ENCODE data around the gene SLTM. TPM values are rescaled to one million over a fixed set of nuclear protein-coding genes. Genes with fewer than 3 reads are reported as not detected.
"Not testable (repeated sequence)": the region's sequence is repeated elsewhere in the genome, so short reads cannot be mapped to it uniquely, and the experiment has no call there.

Gene SLTM
- polyA plus RNA-seq, 4 donors: 109 to 139 (median 131) TPM

DNA sequence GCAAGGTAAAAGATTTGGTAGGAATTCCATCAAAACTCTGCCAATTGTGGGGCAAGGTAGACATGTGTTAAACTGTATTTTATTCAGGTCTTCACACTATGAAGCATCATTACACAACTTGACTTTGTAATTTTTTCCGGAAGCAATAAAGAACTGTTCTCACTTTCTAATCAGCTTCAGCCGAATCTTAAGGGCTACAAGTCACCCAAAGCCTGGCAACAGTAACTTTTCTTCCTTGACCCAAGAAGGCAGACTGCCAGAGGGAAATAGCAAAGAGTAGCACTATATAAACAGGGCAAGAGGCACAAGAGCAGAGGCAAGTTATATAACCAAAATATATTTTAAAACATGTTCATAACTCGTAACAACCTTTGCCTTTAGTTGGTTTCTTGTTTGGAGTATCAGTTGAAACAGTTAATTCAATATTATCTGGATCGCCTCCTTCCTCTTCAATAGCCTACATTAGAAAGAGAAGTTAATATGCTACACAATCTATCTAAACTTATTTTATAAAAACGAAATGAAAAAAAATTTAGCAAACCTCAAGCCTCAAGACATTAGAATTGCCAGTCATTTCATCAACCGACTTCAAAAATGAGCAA is 1.4 kb downstream of the SLTM start:
- DNase-seq (ENCODE audit: low read depth in 4 of 4, low spot score in 3 of 4): no peak

DNA sequence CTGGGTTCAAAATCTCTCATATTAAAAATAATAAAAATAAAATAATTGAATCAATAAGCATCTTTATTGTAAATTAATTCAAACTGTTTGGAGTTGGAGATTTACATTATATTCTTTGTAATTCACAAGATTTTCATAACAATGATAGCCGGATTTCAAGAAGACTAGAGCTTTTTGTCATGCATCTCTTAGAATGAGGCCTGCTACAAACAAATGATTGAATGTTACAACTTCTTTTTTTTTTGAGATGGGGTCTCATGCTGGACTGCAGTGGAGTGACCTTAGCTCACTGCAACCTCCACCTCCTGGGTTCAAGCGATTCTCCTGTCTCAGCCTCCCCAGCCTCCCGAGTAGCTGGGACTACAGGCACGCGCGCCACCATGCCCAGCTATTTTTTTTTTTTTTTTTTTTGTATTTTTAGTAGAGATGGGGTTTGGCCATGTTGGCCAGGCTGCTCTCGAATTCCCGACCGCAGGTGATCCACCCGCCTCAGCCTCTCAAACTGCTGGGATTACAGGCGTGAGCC is 3.5 kb downstream of the SLTM start:
- DNase-seq (ENCODE audit: low read depth in 4 of 4, low spot score in 3 of 4): no peak

DNA sequence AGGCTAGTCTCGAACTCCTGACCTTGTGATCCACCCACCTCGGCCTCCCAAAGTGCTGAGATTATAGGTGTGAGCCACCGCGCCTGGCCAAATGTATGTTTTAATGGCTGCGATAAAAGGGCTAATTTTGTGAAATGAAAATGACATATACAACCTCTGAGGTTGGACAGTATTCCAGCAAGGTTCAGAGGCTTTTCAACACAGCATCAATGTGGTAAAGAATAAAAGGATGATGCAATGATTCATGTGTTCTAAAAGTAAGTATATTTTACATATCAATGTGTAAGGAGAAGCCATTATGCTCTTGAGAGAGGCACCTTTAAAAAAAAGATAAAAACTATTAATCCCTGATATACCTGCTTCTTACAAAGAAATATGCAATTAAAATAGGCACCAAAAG is 6.7 kb downstream of the SLTM start:
- DNase-seq (ENCODE audit: low read depth in 4 of 4, low spot score in 3 of 4): no peak

DNA sequence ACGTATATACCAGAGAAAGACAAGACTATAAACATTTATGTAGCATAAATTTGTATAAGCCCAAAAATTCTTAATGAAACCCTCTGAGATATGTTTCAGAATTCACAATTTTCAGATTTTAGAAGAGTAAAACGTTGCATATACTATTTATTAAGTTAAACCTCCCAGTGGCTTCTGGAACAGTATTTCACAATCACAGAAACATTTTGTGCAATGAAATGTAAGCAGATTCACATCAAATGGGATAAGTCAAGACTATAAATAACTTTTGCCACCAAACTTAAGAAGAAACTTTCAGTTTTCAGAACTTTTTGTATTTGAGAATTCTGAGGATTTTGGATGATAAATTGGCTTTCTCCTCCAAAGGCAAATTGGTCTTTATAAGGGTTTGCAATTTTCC is 9.2 kb downstream of the SLTM start:
- no peak for DNase-seq (ENCODE audit: low read depth in 4 of 4, low spot score in 3 of 4)

DNA sequence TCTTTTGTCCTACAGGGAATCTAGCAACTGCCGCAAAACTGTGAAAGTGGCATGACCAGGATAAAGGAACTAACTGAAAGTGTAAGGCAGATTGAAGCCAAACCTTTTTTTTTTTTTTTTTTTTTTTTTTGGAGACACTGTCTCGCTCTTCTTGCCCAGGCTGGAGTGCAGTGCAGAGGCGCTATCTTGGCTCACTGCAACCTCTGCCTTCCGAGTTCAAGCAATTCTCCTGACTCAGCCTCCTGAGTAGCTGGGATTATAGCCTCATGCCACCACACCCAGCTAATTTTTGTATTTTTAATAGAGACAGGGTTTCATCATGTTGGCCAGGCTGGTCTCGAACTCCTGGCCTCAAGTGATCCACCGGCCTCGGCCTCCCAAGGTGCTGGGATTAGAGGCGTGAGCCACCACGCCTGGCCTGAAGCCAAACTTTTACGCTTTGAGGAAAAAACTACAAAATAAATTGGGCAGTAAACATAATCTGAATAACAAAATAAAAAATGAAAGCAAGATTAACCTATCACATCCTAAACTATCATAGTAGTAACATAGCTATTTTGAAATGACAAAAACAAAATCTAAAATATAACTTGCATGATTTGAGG is 9.7 kb downstream of the SLTM start:
- no peak for DNase-seq (ENCODE audit: low read depth in 4 of 4, low spot score in 3 of 4)

DNA sequence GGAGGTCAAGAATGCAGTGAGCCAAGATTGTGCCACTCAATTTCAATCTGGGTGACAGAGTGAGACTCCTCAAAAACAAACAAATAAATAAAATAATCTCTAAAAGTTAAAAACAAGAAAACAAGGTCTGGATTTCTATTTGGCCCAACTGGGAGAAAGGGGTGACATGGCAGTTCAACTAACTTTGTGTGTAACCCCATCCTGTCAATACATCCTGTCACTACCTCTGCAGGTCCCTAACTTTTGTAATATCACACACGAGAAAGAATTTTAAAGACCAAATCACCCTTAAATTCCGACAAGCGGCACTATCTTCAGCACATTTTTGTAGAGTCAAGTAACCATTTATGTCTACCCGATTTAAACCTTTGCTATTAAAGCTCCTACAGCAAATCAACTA is 10.2 kb downstream of the SLTM start:
- no peak for DNase-seq (ENCODE audit: low read depth in 4 of 4, low spot score in 3 of 4)

DNA sequence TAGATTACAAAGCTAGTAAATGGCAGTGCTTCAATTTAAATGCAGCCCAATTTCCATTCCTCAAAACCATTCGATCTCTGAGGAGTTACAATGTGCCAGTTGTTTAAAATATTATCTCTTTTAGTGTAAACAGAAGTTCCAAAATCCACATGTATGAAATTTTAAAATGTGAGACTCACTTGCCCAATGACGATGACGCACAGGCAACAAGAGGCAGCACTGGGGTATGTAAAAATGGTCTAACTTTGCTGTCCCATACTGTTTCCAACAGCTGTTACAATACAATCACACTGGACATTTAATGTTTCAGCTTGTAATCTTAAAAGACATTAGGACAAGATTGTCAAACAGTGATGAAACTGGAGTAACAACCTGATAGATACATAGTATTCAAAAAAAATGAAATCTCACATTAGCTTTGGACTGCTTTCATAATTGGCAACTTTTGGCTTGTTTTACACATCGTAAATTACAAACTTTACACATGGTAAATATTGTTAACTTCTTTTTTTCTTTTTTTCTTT is 12.2 kb downstream of the SLTM start:
- DNase-seq (ENCODE audit: low read depth in 4 of 4, low spot score in 3 of 4): no peak

DNA sequence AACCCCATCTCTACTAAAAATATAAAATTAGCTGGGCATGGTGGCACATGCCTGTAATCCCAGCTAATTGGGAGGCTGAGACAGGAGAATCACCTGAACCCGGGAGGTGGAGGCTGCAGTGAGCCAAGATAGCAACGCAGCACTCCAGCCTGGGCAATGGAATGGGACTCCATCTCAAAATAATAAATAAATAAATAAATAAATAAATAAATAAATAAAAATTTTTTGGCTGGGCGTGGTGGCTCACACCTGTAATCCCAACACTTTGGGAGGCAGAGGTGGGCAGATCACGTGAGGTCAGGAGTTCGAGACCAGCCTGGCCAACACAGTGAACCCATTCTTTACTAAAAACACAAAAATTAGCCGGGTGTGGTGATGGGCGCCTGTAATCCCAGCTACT is 13.0 kb downstream of the SLTM start:
- not testable (repeated sequence) for DNase-seq (ENCODE audit: low read depth in 4 of 4, low spot score in 3 of 4)

DNA sequence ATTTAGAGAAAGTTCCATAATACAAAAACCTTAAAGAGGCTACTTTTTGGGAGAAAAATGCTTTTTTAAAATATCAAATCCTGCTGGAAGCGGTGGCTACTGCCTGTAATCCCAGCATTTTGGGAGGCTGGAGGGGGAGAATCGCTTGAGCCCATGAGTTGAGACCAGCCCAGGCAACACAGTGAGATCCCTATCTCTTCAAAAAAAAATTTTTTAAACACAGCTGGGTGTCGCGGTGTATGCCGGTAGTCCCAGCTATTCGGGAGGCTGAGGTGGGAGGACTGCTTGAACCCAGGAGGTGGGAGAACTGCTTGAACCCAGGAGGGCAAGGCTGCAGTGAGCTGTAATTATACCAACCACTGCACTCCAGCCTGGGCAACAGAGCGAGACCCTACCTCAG is 14.2 kb downstream of the SLTM start:
- no peak for DNase-seq (ENCODE audit: low read depth in 4 of 4, low spot score in 3 of 4)

DNA sequence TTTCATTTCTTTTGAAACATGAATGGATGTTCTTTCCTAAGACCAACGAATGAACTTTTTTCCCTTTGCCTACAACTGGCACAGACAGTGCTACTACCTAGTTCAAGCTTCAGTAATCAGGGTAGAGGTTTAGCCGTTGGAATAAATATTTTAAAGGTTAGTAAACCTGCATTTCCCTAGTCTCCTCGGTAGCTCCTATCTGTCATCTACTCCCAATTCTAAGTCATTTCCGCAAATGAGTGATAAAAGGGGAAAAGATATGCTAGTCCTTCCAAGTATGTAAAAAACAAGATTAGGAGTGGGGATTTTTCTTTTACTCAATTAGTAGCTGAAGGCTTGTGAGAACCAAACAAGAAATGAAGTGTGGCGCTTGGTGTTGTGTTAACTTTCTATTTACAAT is 15.2 kb downstream of the SLTM start:
- no peak for DNase-seq (ENCODE audit: low read depth in 4 of 4, low spot score in 3 of 4)

DNA sequence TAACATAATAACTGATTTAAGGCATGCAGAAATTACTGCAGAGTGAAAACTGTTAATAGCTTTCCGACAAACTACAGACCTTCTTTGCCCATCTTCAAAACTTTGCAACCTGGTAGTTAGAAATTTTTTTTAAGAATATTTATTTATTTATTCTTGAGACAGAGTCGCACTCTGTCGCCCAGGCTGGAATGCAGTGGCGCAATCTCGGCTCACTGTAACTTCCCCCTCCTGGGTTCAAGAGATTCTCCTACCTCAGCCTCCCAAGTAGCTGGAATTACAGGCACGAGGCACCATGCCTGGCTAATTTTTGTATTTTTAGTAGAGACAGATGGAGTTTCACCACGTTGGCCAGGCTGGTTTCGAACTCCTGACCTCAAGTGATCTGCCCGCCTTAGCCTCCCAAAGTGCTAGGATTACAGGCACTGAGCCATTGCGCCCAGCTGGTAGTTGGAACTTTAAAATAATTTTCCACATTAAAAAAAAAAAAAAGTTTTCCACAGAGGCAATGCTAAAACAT is 15.8 kb downstream of the SLTM start:
- DNase-seq (ENCODE audit: low read depth in 4 of 4, low spot score in 3 of 4): not testable (repeated sequence)

DNA sequence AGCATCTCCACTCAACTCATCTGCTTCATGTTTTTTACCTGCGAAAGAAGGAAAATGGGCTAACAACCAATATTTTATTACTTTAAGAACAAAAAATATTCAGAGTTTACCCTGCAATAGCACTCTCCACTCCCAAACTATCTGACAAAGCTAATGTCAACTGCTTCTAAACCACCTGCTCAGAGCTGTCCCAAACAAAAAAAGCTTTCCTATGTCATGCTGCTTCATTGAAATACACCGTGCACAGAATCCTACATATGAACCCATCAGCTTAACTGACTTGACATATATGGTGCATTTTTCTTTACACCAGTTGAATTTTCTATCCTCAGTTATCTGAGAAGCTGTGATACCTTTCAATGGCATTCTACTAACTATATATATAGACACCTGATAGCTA is 16.5 kb downstream of the SLTM start:
- no peak for DNase-seq (ENCODE audit: low read depth in 4 of 4, low spot score in 3 of 4)

DNA sequence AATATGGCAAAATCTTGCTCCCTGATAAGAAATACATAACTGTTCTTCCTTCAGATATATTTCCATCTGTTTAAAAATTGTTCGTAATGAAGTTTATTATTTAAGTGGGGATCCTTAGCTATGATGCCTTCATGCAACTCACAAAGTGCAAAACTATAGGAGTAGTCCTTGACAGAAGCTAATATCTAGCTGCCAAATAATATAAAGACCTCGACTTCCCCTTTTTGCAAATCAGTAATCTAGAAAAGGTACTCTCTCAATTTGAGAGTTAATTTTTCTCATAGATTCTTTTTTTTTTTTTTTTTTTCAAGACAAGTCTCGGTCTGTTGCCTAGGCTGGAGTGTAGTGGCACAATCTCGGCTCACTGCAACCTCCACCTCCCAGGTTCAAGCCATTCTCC is 23.0 kb downstream of the SLTM start:
- DNase-seq (ENCODE audit: low read depth in 4 of 4, low spot score in 3 of 4): no peak

DNA sequence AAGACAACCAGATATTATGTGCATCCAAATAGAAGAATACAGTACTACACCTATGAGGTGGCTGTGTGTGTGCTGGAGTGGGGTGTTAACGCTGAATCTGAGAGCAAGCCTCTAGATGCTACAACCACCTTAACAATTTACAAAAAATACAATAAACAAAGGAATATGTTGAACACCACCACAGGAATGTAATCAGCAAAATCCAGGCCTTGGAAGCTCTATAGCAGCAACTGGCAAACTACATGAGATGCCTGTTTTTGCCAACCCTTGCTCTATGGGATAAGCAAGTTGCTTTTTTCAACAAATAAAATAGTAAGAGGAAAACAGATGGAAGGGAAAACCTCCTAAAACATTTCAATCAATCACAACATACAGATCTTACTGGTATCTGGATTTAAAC is 23.9 kb downstream of the SLTM start:
- DNase-seq (ENCODE audit: low read depth in 4 of 4, low spot score in 3 of 4): no peak

DNA sequence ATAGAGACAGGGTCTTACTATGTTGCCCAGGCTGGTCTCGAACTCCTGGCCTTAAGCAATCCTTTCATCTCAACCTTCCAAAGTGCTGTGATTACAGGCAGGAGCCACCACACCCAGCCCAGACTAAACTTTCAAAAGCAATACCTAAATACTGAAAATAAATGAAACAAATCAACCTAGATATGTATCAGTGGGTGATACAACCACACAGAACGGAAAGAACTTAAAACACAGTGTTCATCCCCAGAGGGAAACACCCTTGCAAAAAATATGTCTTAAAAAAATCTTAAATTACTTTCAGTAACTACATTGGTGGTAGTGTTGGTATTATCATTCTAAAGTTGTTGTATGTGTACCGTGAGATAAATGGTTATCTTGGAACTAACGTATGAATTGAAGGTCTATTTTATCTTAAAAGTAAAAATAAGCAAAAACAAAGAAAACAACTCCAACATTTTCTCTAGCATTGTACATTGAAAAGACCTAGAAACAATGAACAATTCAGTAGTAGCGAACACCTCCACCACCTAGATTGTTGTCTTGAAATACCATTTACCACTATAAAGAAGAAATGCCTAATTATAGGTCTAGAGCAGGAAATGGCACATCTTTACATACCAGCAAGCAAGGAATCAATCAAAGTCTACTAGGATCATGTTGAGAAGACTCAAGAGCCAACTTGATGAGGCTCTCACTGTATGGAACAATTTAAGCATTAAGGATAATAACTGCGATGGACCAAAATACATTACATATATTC is 24.7 kb downstream of the SLTM start:
- DNase-seq (ENCODE audit: low read depth in 4 of 4, low spot score in 3 of 4): no peak

DNA sequence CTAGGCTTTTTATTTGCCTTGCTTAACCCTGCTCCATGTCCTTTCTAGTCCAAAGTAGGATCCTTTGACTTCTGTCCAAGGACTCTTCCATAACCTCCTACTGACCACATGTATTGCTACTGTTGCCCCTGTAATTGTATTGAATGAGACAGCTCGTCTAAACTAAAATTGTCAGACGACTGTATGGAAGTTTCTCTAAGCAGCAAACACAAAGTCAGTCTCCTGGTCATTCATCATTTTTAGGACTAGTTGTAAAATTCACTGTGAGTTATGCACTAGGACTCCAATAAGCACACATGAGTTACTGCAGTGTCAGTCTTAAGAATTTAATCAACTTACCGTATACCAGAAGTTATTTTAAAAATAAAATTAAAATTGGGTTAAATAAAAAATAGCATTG is 32.8 kb downstream of the SLTM start:
- peak in 3 of 4 donors; percentile 8 to 31 (median 14) for DNase-seq (ENCODE audit: low read depth in 4 of 4, low spot score in 3 of 4)

DNA sequence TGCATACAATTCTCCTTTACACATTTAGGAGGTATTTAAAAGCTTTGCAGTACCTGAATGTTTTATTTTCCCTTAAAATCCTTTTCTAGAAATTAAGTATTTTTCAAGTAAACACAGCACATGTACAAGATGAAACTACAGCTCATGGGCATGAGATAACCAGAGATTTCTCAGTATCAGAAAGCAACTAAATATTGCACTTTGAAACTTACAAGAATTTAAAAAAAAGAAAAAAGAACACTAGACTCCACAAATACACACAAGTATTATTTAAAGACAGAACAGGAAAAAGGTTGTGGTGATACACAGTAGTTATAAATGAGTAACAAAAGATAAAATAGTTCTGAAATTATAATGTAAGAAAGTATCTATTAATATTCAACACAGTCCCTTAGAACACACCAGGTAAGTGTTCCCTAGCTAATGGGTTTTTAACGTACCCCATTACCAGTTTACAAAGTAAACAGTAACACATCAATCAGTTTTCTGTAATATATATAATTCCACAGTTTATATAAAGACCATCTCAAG is 35.3 kb downstream of the SLTM start:
- DNase-seq (ENCODE audit: low read depth in 4 of 4, low spot score in 3 of 4): no peak

DNA sequence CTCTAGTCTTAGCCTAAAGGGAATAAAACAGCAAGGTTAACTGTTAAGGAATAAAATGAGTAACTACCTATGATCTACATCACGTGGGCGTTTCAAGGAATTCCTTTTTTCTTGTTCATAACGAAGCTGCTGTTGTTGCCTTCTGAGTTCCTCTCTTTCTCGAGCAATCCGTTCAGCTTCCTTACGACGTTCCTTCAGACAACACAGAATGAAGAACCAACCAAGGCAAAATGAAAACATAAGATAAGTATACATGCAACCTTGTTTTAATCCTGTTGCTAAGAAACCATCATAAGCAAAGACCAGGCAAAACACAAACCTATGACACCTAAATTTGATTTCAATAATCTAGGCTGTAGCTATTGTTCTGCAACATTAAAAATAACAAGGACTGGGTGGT is 44.1 kb downstream of the SLTM start:
- DNase-seq (ENCODE audit: low read depth in 4 of 4, low spot score in 3 of 4): no peak

DNA sequence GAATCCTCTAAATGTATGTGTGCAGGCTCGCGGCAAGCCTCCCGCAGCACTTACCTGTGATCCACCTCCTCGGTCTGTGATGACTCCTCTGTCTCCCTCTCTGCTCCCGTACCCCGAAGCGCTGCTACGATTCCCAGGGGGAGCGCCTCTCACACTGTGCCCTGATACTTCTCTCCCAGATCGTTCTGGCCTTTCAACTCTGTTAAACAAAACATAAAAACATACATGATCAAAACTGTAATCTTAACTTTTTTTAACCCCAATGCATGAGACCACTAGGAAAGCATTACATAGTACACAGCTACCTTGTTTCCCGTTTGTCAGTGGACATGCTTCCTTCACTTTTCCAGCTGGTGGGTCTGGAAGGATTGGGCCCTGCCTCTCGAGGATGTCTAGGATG is 46.6 kb downstream of the SLTM start:
- no peak for DNase-seq (ENCODE audit: low read depth in 4 of 4, low spot score in 3 of 4)

DNA sequence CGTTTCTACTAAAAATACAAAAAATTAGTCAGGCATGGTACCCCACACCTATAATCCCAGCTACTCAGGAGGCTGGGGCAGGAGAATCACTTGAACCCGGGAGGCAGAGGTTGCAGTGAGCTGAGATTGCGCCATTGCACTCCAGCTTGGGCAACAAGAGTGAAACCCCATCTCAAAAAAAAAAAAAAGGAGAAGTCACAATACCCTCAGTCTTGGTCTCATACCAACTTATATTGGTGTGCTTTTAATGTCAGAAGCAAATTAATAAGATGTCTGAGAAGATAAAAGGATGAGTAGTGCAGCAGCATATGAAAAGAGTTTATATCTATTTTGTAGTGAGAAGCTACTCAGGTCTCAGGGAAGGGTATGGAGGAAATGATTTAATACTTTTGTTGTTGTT is 49.6 kb downstream of the SLTM start:
- DNase-seq (ENCODE audit: low read depth in 4 of 4, low spot score in 3 of 4): not testable (repeated sequence)

DNA sequence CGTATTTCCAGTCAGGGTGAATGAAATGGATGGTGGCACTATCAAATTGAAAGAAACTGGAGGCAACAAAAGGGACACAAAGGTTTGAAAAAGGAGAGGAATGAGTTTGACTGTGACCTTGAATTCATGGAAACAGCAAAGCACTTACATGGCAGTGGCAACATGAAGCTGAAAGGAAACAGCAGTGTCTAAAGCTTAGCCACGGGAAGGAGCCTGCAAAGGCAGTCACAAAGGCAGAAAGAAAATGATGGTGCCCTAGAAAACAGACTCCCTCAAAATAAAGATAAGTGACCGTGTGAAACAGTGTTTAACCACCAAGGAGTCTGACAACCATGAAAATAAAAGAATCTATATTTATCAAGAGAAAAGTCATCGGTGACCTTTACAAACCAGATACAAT is 51.2 kb downstream of the SLTM start:
- DNase-seq (ENCODE audit: low read depth in 4 of 4, low spot score in 3 of 4): no peak
